ENCODE results near the gene NEK6.

The NEK6 gene

DNA sequence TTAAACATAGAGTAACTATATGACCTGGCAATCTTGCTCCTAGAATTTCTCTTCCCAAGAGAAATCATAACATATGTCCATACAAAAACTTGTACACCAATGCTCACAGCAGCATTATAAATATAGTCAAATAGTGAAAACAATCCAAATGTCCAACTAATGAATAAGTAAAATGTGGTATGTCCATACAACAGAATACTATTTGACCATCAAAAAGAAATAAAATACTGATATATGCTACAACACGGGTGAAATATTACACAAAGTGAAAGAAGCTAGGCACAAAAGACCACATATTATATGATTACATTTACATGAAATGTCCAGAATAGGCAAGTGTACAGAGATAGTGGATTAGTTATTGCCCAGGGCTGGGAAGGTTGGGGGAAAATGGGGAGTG is 116.1 kb downstream of the NEK6 start:
- no peak for DNase-seq (ENCODE audit: low spot score)

GRCh38 chr9:124375726-124376125 is 118.0 kb downstream of the NEK6 start:
- DNase-seq (ENCODE audit: low spot score) = no peak

GRCh38 chr9:124376329-124376728 is 118.6 kb downstream of the NEK6 start:
- DNase-seq (ENCODE audit: low spot score) = no peak

DNA sequence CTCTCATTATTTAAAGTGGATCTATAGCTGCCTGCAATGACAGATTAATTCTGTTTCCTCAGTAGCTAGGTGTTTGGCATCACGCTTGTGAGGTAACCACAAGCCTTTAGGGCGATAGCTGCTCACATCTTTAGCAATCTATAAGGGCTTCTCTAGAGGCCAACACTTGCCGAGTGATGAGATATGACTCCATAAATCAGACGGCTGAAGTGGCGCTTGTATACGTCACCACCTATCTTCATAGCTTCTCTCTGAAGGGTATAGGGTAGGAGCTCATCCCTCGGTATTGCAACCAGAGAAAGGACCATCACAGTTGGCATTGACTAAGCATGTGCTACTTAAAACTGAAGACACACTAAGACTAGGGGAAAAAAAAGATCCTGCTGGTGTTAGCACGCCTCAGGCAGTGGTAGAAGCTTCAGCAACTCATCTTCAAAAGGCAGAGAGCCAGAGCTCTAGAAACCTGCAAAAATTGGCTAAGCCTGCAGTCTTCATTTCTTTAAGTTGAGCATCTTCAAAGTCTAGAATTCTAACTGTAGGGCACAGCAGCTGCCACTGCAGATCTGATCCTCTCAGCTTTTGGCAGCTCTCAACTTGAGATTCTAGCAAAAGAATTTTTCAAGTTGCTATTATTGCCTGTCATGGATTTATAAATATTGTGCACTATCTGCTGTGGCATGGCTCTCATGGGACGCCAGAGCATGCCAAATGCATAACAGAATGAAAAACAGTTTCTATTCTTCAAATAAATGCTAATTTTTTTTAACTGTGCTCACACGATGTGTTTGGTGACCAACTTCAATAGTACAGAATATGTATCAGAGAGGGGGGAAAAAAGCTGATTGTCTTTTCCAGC is 120.0 kb downstream of the NEK6 start:
- DNase-seq (ENCODE audit: low spot score) = no peak

- DNase-seq (ENCODE audit: low spot score) = no peak
Observed at GRCh38 chr9:124381170-124381945, 123.6 kb downstream of the NEK6 start.

GRCh38 chr9:124384210-124384609 is 126.5 kb downstream of the NEK6 start:
- no peak for DNase-seq (ENCODE audit: low spot score)

- DNase-seq (ENCODE audit: low spot score) = no peak
Observed at GRCh38 chr9:124384846-124385245, 127.1 kb downstream of the NEK6 start.

GRCh38 chr9:124385623-124386022 is 127.9 kb downstream of the NEK6 start:
- DNase-seq (ENCODE audit: low spot score) = no peak

GRCh38 chr9:124386201-124386600 is 128.5 kb downstream of the NEK6 start:
- DNase-seq (ENCODE audit: low spot score) = no peak

DNA sequence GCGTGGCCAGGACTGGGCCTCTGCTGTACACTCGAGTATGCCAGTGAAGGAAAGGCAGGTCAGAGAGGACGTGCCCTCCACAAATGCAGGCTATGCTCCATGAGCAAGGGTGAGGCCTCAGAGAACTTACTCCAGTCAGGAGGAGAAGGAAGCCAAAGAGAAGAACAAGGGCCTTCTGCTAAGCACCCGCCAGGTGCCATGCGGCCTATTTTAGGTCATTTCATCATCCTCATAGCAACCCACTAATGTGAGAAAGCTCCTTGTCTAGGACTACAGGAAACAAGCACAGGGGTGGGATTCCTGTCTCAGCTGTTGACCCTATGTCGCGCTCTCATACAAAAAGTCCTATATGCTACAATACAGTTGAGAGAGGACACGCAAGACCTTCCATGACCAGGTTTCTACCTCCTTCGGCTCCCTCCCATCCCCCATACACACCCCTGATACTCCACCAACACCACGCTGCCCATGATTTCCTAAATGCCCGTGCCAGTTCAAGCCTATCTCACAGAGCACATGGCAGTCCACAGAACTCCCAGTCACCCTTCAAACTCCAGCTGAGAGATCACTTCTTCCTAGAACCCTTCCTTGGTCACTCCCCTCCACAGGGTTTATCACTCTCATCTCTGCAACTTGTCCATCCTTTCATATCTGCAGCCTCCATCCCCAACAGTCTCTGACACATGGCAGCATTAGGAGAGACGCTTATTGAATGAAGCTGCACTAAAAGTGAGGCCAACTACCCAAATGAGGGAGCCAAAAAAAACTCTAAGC is 130.7 kb downstream of the NEK6 start:
- no peak for DNase-seq (ENCODE audit: low spot score)

DNA sequence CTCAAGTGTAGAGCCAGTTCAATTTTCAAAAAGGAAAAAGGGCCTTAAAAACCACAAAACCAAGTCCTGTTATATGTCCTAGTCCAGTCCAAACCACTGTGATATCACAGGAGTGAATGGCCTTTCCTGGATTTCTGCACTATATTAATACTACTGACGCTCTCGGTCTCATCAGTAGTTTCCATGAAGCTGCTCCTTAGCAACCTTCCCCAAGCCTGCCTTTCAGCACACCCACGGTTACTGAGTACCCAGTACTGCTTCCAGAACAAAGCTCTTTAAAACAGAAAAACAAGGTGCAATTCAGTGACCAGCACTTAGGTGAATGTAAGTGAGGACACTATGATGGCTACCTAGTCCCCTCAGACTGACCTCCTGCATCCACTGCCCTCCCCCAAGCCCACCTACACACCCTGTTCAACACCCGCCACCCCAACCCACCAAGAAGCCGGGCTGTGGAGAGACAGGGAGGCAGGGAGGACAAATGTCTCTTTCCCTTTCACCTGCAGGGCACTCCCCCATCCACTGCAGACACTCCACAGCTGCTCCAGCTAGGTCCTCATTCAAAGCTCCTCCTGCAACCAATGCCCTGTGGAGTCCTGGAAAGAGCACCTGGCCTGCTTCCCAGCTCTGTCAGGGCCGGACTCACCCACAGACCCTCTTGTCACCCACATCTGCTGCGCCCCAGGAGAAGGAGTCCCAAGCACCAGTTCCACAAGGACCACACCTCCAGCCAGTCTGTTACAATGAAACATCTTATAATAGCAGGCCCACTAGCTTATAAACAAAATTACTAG is 131.6 kb downstream of the NEK6 start:
- no peak for DNase-seq (ENCODE audit: low spot score)

DNA sequence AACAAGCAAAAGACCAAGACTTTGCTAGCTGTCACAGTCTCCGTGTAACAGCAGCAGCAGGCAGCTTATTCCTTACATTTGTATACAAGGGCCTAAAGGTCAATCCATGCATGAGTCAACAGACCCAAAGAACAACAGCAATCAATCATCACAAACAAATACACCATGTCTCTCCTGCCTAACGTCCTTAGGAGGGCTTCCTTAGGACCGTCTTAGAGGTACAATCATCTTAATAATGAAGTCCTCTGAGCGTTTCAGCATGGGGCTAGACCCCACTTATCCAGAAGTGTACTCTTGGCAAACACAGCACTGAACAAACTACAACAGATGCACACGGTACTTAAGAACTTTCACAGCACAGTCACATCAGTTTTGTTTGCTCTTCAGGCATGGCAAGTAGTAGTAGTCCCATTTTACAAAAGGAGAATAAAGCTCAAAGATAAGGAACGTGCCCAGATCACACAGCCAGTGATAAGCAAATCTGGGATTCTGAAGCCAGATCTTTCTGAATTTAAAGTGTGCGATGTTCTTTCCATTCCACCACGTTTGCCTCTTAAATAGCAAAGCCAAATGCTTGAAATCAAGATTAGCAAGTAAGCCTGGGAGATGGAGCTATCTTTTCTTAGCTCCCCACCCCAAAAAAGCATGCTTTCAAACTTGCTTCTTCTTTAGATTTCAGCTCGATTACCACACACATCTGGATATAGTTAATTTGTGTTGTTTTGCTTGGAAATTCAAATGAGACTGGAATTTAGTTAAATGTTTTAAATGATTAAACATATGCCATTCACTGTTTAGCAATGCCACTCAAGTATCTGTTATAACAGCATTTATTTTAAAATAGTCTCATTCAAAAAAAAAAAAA is 133.3 kb downstream of the NEK6 start:
- peak; percentile 54 for DNase-seq (ENCODE audit: low spot score)

DNA sequence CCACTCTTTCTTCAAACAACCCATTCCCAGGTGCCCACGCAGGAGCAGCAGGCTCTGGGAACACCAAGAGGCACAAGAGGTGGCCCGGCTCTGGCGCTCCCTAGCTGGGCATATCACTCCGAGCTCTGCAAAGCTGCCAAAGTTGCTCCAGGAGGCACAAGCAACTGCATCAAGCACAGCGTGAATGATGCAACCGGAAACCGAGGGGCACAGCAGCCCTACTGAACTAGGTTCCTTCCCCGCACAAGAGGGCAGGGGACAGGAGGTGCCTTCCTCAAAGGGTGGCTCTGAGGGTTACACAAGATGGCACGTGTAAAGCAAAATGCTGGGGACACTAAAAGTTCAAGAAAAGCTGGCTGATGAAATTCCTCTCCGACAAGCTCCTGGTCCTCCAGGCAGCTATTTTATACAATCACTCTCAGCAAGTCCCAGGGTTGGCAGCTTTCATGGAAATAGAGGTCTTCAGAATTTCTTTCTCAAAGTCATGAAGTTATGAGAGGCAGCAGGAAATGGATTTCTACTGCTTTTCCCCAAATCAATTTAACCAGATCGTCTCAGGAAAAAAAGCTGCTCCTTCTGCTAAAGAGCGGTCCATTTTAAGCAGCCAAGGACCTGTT is 134.6 kb downstream of the NEK6 start:
- no peak for DNase-seq (ENCODE audit: low spot score)

- DNase-seq (ENCODE audit: low spot score) = peak; percentile 78
Observed at GRCh38 chr9:124392871-124393460, 135.2 kb downstream of the NEK6 start.

DNA sequence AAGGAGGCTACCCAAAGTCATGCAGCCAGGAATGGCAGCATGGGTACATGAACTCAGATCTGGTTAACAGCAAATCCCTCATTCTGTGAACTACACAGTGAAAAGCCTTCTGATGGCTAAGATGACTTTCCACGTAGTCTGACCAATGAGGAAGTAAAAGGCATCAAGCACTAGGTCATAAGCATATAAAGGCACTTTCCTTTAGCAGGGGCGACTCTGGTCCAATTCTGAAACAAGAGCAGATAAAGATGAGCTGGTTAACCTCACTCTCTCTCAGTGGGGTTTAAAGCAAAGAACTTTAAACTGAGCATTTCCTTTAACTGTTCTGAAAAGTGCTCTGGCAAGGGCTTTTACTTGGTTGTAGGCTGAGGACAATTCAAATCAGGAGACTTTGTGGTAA is 136.4 kb downstream of the NEK6 start:
- no peak for DNase-seq (ENCODE audit: low spot score)

DNA sequence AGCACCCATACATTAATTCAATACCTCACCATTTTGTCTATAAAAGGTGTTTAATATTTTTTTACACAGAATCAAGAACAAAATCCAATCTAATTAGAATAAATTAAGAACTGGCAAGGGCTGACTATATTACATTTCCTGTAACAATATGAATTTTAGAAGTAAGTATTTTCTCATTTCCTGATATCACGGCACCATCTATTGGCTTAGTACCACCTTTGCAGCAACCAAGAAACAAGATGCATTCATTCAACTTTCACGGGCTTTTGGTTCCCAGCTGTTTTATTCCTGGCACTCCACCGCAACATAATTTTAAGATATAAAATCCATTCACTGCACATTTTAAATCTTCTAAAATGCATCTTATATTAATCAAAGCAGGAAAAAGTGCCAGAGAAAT is 136.8 kb downstream of the NEK6 start:
- DNase-seq (ENCODE audit: low spot score) = no peak

GRCh38 chr9:124395826-124396225 is 138.1 kb downstream of the NEK6 start:
- no peak for DNase-seq (ENCODE audit: low spot score)

DNA sequence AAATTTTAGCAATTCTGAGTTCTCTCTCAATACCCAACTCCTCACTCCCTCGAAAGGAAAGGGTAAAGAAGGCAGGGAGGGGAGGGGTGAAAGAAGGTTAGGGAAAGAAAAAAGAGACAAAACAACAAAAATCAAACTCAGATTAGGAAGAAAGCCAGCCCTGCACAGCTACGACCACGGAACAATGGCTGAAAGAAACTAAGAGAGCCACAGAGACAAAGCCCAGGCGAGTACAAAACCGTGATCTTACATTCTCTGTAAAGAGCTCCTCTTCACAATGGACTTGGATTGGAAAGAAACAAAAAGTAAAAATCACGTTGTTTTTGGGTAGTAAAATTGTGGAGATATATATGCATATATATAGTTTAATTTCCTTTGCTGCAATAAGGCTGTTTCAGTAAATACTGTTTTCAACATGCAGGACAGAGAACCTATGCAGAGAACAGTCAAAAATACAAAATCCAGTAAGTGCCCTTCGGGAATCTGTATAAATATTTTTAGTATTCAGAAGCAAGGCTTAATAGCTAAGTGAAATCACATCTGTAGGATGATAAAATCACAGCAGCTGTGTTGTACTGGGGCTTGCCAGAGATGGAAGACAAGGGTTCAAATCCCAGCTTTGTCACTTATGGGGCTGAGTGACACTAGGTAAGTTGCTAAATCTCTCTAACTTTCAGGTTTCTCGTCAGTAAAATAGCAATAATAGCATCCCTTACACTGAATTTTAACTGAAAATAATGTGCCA is 140.6 kb downstream of the NEK6 start:
- no peak for DNase-seq (ENCODE audit: low spot score)

GRCh38 chr9:124399323-124399967 is 141.7 kb downstream of the NEK6 start:
- DNase-seq (ENCODE audit: low spot score) = no peak
